IPS-18c (cell line): ENCODE data around the gene PTPRC.

Experiments used
- H3K4me3 ChIP-seq: 2 replicates; pipeline ENCODE4 v1.7.0; 2013; ENCODE audit warnings: low read depth, mild to moderate bottlenecking, low read length, moderate library complexity; ENCODE audit not compliant: insufficient read depth
- H3K9me3 ChIP-seq: one replicate; pipeline ENCODE4 v1.6.1; 2013; ENCODE audit warnings: mild to moderate bottlenecking, low read length, moderate library complexity; ENCODE audit not compliant: control insufficient read depth, insufficient read depth

The PTPRC gene

DNA sequence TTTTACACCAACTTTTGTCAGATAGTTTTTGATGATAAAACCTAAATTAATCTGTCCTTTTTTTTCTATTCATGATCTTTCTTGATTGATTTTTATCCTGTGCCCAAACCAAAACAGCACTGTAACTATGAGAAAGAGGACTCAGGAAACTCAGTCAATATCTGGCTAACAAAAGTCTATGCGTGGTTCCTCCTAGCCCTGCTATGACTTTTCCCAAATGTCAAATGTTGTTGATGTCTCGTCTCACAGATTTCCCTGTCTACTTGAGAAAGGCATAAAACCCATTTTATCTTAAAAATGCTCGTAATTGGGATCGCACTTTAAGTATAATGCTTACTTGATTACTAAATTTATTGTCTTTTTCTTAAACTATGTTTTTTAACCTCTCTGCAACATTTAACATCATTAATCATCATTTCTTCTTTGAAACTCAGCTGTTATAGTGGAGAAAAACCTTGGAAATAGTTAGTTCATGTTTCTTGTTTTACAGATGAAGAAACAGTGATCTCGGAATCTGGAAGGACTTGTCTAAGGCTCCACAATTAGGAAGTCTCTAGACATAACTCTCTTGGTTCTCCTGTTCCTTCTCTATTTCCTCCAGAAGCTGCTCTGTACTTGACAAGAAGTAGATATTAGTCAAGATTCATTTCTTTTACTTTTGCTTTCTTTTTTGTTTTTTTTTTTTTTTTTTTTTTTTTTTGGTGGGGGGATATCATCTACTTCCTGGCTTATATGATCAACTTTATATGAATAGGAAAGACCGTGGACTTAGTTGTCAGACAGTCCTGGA is 26.2 kb upstream of the PTPRC start:
- Histone ChIP-seq H3K4me3 (no peak overlapping the region), H3K9me3 (no peaks in the 10 kb centered on the region)

DNA sequence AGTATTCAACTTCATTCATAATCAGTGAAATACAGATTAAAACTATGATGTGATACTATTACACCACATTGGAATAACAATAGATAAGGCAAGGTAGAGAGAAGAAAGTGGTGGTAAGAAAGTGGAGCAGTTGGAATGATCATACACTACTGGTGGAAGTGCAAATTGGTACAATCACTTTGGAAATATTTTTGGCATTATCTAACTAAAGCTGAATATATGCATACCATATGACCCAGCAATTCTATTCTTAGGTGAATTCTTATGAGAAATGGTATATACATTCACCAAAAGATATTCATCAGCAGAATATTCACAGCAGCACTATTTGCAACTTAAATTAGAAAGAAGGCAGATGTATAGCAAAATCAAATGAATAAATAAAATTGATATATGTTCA is 21.4 kb upstream of the PTPRC start:
- no peak overlapping the region for H3K4me3 ChIP-seq

DNA sequence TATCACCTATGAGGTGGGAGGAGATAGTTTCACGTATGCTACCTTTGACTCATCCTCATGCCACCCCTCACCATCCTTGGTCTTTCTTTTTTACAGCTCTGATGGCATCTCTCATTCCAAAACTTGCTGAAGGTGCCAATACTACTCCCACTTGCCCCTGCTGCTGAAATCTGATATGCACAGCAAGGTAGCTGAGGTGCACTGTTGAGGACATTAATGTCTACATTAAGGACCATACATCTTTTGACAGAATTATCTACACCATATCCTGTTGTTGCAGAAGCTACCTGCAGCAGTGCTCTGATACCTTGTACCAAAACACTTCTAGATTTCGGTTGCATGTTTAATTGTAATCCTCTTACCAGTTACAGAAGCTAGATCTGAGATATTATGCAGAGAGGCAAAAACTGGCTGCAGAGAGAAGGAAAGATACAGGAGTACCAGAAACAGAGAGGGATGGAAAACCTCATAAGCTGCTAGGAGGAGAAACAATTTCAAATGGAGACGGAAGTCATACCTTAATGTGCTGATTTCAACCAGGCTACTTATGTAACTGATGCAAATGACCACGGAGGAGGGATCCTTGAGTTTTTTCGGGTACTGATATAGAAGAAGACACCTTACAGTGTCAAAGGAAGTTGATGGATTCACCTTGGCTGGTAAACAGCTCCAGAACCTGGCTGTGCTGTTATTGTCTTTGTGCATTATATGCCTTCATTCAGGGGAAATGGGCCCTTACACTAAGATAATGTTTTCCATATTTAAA is 19.3 kb upstream of the PTPRC start:
- H3K4me3 ChIP-seq = no peak overlapping the region
- no peaks in the 10 kb centered on the region for H3K9me3 ChIP-seq

More for the DNA sequence above, 21.4 kb upstream of the PTPRC start:
- no peaks in the 10 kb centered on the region for H3K9me3 ChIP-seq

DNA sequence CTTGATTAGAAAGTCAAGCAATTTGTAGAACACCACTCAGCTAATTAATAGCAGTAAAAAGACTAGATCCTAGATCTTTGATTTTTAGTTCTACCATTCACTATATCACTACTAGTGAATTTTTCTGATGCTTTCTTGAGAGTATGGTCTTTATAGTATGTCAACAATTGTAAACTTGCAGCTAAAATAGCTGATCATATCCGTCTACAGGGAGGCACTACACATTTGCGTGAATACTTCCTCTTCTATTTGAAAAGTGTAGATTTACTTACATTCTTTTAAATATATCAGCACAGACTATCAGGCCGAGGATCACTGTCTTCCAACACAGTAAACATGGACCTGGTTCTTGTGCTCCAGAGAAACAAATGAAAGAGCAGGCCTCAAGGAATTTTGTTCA is 18.6 kb upstream of the PTPRC start:
- no peak overlapping the region for H3K4me3 ChIP-seq
- H3K9me3 ChIP-seq = no peaks in the 10 kb centered on the region

GRCh38 chr1:198620951-198621824 is 17.7 kb upstream of the PTPRC start:
- Histone ChIP-seq H3K9me3 (no peaks in the 10 kb centered on the region), H3K4me3 (no peak overlapping the region)

GRCh38 chr1:198622001-198622400 is 16.8 kb upstream of the PTPRC start:
- Histone ChIP-seq H3K4me3 (no peak overlapping the region), H3K9me3 (no peaks in the 10 kb centered on the region)

DNA sequence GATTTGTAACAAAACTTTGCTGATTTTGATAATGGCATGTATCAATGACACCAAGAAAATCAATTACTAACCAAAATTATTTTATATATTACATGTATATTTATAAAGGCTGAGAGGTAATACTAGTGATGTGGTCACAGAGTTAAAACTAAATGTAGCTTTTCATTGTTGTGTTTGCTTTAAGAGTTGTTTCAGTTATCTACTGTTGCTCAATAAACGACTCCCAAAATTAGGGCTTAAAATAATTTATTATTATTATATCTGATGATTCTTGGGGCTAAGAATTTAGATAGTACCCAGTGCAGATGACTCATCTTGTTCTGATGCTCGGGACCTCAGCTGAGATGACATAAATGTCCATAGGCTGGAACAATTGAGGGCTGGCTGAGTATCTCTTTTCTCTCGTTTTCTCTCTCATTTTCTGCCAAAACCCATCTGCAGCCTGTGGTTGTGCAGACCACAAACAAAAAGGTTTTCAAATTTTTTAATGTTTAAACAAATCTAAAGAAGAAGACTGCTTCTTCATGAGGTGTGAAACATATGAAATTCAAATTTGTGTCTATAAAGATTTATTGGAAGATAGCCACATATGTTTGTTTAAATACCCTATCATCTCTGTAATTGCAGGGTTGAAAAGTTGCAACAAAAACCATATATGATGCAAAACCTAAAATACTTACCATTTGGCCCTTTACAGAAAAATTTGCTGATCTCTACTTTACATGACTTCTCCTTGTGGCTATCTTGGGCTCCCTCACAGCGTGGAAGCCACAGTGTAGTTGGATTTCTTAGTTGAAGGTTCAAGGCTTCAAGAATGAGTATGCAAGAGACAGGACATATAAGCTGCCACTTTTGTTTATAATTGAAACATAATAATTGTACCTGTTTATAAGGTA is 14.8 kb upstream of the PTPRC start:
- Histone ChIP-seq H3K9me3 (no peaks in the 10 kb centered on the region), H3K4me3 (no peak overlapping the region)

GRCh38 chr1:198624648-198624980 is 14.2 kb upstream of the PTPRC start:
- Histone ChIP-seq H3K9me3 (no peaks in the 10 kb centered on the region), H3K4me3 (no peak overlapping the region)

DNA sequence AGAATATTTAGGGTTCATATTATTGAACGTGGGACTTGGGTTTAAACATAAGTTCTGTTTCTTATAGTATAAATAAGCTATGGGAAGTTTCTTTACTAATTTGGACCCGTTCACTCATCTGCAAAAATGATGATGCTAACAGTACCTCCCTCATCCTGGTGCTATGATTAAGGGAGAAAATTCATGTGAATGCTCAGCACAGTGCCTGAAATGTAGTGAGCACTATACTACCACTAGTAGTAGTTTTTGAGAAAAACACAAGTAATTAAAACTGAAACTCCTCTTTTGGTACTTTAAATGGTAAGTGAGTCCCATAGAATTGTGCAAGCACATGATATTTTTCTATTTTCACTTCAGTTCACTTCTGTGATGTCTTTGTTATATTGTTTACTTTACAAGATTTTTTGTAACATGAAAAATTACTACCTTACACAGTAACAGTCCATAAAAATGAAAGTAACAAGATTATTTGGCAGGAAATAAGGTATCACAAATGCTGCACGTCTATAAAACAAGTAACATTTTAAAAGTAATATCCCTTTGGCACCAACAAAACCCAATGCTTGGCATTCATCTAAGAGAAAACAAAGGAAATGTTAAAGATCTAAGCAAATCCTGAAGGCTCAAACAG is 11.3 kb upstream of the PTPRC start:
- Histone ChIP-seq H3K9me3 (no peaks in the 10 kb centered on the region), H3K4me3 (no peak overlapping the region)

GRCh38 chr1:198628067-198628455 is 10.8 kb upstream of the PTPRC start:
- Histone ChIP-seq H3K9me3 (no peaks in the 10 kb centered on the region), H3K4me3 (no peak overlapping the region)

- H3K9me3 ChIP-seq = no peaks in the 10 kb centered on the region
- no peak overlapping the region for H3K4me3 ChIP-seq
Measured at GRCh38 chr1:198629610-198630009, 9.2 kb upstream of the PTPRC start.

GRCh38 chr1:198630863-198631262 is 8.0 kb upstream of the PTPRC start:
- Histone ChIP-seq H3K4me3 (no peak overlapping the region), H3K9me3 (no peaks in the 10 kb centered on the region)

DNA sequence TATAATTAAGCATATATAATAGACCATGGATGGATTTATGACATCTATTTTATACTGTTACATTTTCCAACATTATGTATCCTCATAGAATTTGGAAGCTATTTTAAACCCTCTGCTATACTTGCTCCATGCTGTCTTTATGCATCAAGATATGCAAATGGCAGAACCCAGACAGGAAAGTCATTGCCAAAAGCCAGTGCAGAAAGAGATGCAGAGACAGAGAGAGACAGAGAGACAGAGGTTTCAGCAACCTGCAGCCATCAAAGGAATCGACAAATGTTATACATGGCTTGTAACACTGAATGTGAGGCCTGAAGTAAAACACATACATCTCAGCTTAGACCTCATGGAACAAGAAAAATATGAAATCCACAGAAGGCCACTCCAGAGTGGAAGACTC is 7.5 kb upstream of the PTPRC start:
- Histone ChIP-seq H3K4me3 (no peak overlapping the region), H3K9me3 (no peaks in the 10 kb centered on the region)

DNA sequence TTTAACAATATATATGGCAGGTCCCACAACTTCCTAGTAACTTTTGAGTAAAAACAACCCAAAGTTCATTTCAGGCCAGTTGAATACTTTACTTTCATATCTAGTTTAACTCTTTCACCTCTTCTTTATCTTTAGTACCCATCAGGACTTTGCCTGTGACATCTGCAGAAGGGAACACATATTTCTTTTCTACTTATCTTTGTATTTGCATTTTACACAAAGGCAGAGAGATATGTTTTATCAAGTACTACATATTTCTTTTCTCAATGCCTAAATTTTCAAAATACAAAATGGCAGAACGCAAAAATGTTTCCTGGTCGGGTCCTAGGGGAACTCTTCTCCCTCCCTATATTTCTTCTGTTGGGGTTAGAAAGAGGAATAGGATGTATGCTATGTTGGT is 6.8 kb upstream of the PTPRC start:
- Histone ChIP-seq H3K9me3 (no peaks in the 10 kb centered on the region), H3K4me3 (no peak overlapping the region)

- Histone ChIP-seq H3K9me3 (no peaks in the 10 kb centered on the region), H3K4me3 (no peak overlapping the region)
Measured at GRCh38 chr1:198633675-198634121, 5.1 kb upstream of the PTPRC start.

- H3K9me3 ChIP-seq = no peaks in the 10 kb centered on the region
- no peak overlapping the region for H3K4me3 ChIP-seq
Measured at GRCh38 chr1:198635964-198636363, 2.9 kb upstream of the PTPRC start.
